IMR-90 (cell line): Measurements from ENCODE around the gene PRRC1.
"Not testable (repeated sequence)": the region's sequence is repeated elsewhere in the genome, so short reads cannot be mapped to it uniquely, and the experiment has no call there.

Experiments used
- CTCF ChIP-seq: conservative IDR thresholded peaks from 2 replicates; pipeline ENCODE4 v1.5.1; 2012; ENCODE audit warnings: mild to moderate bottlenecking, low read depth, low read length, improper control_type of control experiment
- MAZ ChIP-seq: IDR thresholded peaks from 2 replicates; pipeline ENCODE4 v1.6.1; 2012; ENCODE audit warnings: low read depth, mild to moderate bottlenecking, low read length, improper control_type of control experiment, moderate library complexity, borderline replicate concordance
- POLR2A ChIP-seq: IDR thresholded peaks from 2 replicates; pipeline ENCODE4 v1.6.1; 2012; ENCODE audit warnings: mild to moderate bottlenecking, low read depth, low read length
- SMC3 ChIP-seq: fragments of 150-350 bp; IDR thresholded peaks from 2 replicates; pipeline ENCODE4 v1.6.1; 2016; ENCODE audit warnings: low read depth, mild to moderate bottlenecking, antibody characterized with exemption, low read length, moderate library complexity

- not testable (repeated sequence) for TF ChIP-seq POLR2A, CTCF, MAZ, SMC3
Observed at GRCh38 chr5:127569471-127569870, 52.0 kb downstream of the PRRC1 start.
